GM12872 (cell line): ENCODE results near the gene KDM5A.

Experiments
- TF ChIP-seq, protein P1 (sequence below): IDR thresholded peaks from 3 replicates; pipeline ENCODE4 v1.5.1; 2011; ENCODE audit warnings: low read depth, mild to moderate bottlenecking, low read length, moderate library complexity; ENCODE audit not compliant: insufficient read depth

KDM5A gene

GRCh38 chr12:388541-389141 is 479 bp downstream of the KDM5A start:
- TF ChIP-seq, protein P1, sequence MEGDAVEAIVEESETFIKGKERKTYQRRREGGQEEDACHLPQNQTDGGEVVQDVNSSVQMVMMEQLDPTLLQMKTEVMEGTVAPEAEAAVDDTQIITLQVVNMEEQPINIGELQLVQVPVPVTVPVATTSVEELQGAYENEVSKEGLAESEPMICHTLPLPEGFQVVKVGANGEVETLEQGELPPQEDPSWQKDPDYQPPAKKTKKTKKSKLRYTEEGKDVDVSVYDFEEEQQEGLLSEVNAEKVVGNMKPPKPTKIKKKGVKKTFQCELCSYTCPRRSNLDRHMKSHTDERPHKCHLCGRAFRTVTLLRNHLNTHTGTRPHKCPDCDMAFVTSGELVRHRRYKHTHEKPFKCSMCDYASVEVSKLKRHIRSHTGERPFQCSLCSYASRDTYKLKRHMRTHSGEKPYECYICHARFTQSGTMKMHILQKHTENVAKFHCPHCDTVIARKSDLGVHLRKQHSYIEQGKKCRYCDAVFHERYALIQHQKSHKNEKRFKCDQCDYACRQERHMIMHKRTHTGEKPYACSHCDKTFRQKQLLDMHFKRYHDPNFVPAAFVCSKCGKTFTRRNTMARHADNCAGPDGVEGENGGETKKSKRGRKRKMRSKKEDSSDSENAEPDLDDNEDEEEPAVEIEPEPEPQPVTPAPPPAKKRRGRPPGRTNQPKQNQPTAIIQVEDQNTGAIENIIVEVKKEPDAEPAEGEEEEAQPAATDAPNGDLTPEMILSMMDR: no peak

GRCh38 chr12:388012-388411 is 1.1 kb downstream of the KDM5A start:
- TF ChIP-seq, protein P1: no peak

DNA sequence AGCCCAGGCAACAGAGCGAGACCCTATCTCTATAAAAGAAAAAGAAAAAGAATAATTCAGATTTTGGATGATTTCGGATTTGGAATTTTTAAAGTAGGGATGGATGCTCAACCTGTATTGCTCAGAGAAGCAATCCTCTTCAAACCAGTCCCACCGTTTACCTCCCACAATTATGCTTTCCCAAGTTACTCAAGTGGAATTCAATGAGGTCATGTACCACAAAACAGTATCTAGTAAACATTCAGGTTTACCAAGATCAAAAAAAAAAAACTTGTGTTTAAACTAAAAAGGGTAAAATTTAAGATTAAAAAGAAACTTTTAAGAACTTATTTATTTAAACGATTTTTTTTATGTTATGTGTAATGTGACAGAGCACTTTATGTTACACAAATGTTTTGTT is 2.5 kb downstream of the KDM5A start:
- TF ChIP-seq, protein P1: no peak

DNA sequence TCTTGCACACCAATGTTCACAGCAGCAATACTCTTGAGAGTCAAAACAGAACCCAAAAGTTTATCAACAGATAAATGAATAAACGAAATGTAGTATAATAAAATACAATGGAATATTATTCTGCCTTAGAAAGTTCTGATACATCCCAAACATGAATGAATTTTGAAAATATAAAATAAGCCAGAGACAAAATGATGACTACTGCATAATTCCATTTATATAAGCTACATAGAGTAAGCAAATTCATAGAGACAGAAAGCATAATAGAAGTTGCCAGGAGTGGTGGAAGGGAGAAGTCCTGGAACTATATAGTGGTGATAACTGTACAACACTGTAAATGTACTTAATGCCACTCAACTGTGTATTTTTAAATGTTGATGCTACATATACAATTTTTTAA is 21.1 kb downstream of the KDM5A start:
- TF ChIP-seq, protein P1: no peak

DNA sequence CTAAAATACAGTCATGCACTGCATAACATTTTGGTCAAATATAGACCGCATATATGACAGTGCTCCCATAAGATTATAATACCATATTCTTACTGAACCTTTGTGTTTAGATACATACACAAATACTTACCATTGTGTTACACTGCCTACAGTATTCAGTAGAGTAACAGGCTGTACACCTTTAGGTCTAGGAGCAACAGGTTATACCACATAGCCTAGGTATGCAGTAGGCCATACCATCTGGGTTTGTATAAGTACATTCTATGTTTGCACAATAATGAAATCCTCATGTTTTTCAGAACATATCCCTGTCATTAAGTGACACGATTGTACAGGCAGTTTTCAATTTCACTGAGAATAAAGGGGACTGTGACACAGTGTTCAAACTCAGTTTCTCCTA is 22.3 kb downstream of the KDM5A start:
- TF ChIP-seq, protein P1: no peak

DNA sequence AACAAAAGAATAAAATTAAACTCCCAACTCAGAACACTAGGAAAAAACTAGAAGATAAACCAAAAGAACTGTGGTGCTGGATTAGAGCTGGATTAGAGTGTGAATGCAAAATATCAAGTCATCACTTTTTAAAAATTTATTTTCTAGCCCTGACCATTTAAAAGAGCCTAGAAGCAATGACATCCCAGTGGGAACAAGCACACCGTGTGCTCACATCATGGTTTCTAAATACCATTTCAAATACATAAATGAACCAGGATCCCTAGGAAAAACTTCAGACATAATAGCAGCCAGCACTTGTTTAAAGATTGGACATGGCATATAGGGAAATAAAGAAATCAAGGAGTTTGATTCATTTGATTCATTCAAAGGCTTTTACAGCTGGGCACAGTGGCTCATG is 30.0 kb downstream of the KDM5A start:
- TF ChIP-seq, protein P1: no peak

- TF ChIP-seq, protein P1: no peak
These were observed 32.7 kb downstream of the KDM5A start for GRCh38 chr12:356276-356988.
